GM11168 (cell line): ENCODE data around the gene TTC28.

Experiments
- in situ Hi-C: fragments of 300-500 bp; cut with MboI; formaldehyde crosslinking; loops from one replicate; pipeline ENCODE4 v1.12.0; 2022; ENCODE audit warnings: low sequenced_read_pairs; ENCODE audit not compliant: unreplicated experiment

Gene TTC28

GRCh38 chr22:28051787-28052356 is 627.8 kb downstream of the TTC28 start:
- in situ Hi-C loops = loop anchor here (25.0 kb wide), 3 partner anchors 385 to 785 kb away; no protein-coding TSS in a partner anchor

- in situ Hi-C loops = loop anchor here (25.0 kb wide), 3 partner anchors 386 to 786 kb away; no protein-coding TSS in a partner anchor
Measured at GRCh38 chr22:28051091-28051786, 628.4 kb downstream of the TTC28 start.

GRCh38 chr22:28048529-28048928 is 631.1 kb downstream of the TTC28 start:
- in situ Hi-C loops = no loop called here

- in situ Hi-C loops = no loop called here
Measured at GRCh38 chr22:28047740-28048139, 631.9 kb downstream of the TTC28 start.

- in situ Hi-C loops = no loop called here
Measured at GRCh38 chr22:28046100-28046499, 633.5 kb downstream of the TTC28 start.

- in situ Hi-C loops = no loop called here
Measured at GRCh38 chr22:28044546-28045173, 635.0 kb downstream of the TTC28 start.

- in situ Hi-C loops = no loop called here
Measured at GRCh38 chr22:28043266-28043665, 636.4 kb downstream of the TTC28 start.

- in situ Hi-C loops = no loop called here
Measured at GRCh38 chr22:28034760-28035401, 644.8 kb downstream of the TTC28 start.

- in situ Hi-C loops = no loop called here
Measured at GRCh38 chr22:28034145-28034759, 645.4 kb downstream of the TTC28 start.

GRCh38 chr22:28032861-28033260 is 646.8 kb downstream of the TTC28 start:
- in situ Hi-C loops = no loop called here

- in situ Hi-C loops = no loop called here
Measured at GRCh38 chr22:28031383-28031922, 648.2 kb downstream of the TTC28 start.

GRCh38 chr22:28030473-28030872 is 649.2 kb downstream of the TTC28 start:
- in situ Hi-C loops = no loop called here

GRCh38 chr22:28029956-28030355 is 649.7 kb downstream of the TTC28 start:
- in situ Hi-C loops = loop anchor here (10.0 kb wide), 1 partner anchor 1205 kb away; no protein-coding TSS in a partner anchor

- in situ Hi-C loops = loop anchor here (10.0 kb wide), 1 partner anchor 1205 kb away; no protein-coding TSS in a partner anchor
Measured at GRCh38 chr22:28029201-28029948, 650.3 kb downstream of the TTC28 start.

GRCh38 chr22:28027453-28028448 is 651.9 kb downstream of the TTC28 start:
- in situ Hi-C loops = loop anchor here (10.0 kb wide), 1 partner anchor 1203 kb away; no protein-coding TSS in a partner anchor

- in situ Hi-C loops = loop anchor here (10.0 kb wide), 1 partner anchor 1201 kb away; no protein-coding TSS in a partner anchor
Measured at GRCh38 chr22:28025866-28026575, 653.6 kb downstream of the TTC28 start.

- in situ Hi-C loops = loop anchor here (10.0 kb wide), 1 partner anchor 1201 kb away; no protein-coding TSS in a partner anchor
Measured at GRCh38 chr22:28025333-28025732, 654.3 kb downstream of the TTC28 start.
